HT1080 (cell line): ENCODE results near the gene NOP9. TPM values are rescaled to one million over a fixed set of nuclear protein-coding genes. Genes with fewer than 3 reads are reported as not detected.
A peak's percentile ranks its signal among the peaks of the same experiment; 100 is the strongest.

Source experiments
- DNase-seq: peaks from one replicate; pipeline ENCODE4 v3.0.0-alpha.2; 2015; ENCODE audit warnings: low read depth
- total RNA-seq: library from RNA; depleted of rRNA; stranded (reverse); fragments of >200 nt; shearing (Covaris generic); gene quantifications from 2 replicates; pipeline ENCODE4 v1.2.3, GENCODE V29; 2014

Gene NOP9
- total RNA-seq, 1 experiment from 2014 or later = 25.6 TPM

- no peak for DNase-seq
These were observed 36.6 kb upstream of the NOP9 start, which contains the start of gene TGM1 for GRCh38 chr14:24262821-24263733. TSS of gene TGM1 (minus strand) at chr14:24263177. CDS start at chr14:24262352, 825 bp downstream.

- DNase-seq = no peak
These were observed 35.8 kb upstream of the NOP9 start for GRCh38 chr14:24263848-24264247.

- no peak for DNase-seq
These were observed 35.4 kb upstream of the NOP9 start for GRCh38 chr14:24264298-24264697.

GRCh38 chr14:24266344-24267244 lies 33.1 kb upstream of the NOP9 start:
- DNase-seq = no peak

- no peak for DNase-seq
These were observed 32.1 kb upstream of the NOP9 start for GRCh38 chr14:24267516-24267915.

GRCh38 chr14:24268225-24268624 lies 31.4 kb upstream of the NOP9 start:
- no peak for DNase-seq

- DNase-seq = no peak
These were observed 30.3 kb upstream of the NOP9 start for GRCh38 chr14:24269368-24269767.

- no peak for DNase-seq
These were observed 29.6 kb upstream of the NOP9 start for GRCh38 chr14:24269910-24270536.

- no peak for DNase-seq
These were observed 29.0 kb upstream of the NOP9 start for GRCh38 chr14:24270537-24271133.

GRCh38 chr14:24271134-24271833 lies 28.4 kb upstream of the NOP9 start, which contains the start of gene RABGGTA:
TSS of gene RABGGTA (minus strand) at chr14:24271597. CDS start at chr14:24271115, 482 bp downstream.
- peak; percentile 85 for DNase-seq

GRCh38 chr14:24271834-24272263 lies 27.8 kb upstream of the NOP9 start:
- DNase-seq = no peak

- no peak for DNase-seq
These were observed 27.2 kb upstream of the NOP9 start for GRCh38 chr14:24272467-24272866.

GRCh38 chr14:24273422-24273998 lies 26.1 kb upstream of the NOP9 start:
- no peak for DNase-seq

GRCh38 chr14:24274101-24274543 lies 25.5 kb upstream of the NOP9 start:
- peak; percentile 52 for DNase-seq

- DNase-seq = no peak
These were observed 22.6 kb upstream of the NOP9 start for GRCh38 chr14:24277071-24277470.

GRCh38 chr14:24277606-24278321 lies 21.9 kb upstream of the NOP9 start:
- no peak for DNase-seq

GRCh38 chr14:24278424-24278823 lies 21.2 kb upstream of the NOP9 start:
- DNase-seq = no peak

- peak; percentile 34 for DNase-seq
These were observed 20.1 kb upstream of the NOP9 start for GRCh38 chr14:24279301-24280186.
